ELR (cell line): ENCODE measurements around the gene SORCS2.

Experiments
- DNase-seq: peaks from one replicate; pipeline ENCODE4 v3.0.0-alpha.2; 2015; ENCODE audit warnings: low read depth

The SORCS2 gene

GRCh38 chr4:7653510-7654369 is 461.4 kb downstream of the SORCS2 start:
- no peak for DNase-seq

- no peak for DNase-seq
These were observed 462.5 kb downstream of the SORCS2 start for GRCh38 chr4:7654550-7655445.

GRCh38 chr4:7655511-7656243 is 463.3 kb downstream of the SORCS2 start:
- no peak for DNase-seq

- DNase-seq, result no peak
These were observed 464.0 kb downstream of the SORCS2 start for GRCh38 chr4:7656244-7656800.

- no peak for DNase-seq
These were observed 465.4 kb downstream of the SORCS2 start for GRCh38 chr4:7657545-7658297.

- peak; percentile 74 for DNase-seq
These were observed 466.2 kb downstream of the SORCS2 start for GRCh38 chr4:7658341-7659204.

- no peak for DNase-seq
These were observed 467.3 kb downstream of the SORCS2 start for GRCh38 chr4:7659429-7660175.

- DNase-seq, result no peak
These were observed 468.1 kb downstream of the SORCS2 start for GRCh38 chr4:7660176-7661039.

- DNase-seq, result no peak
These were observed 468.9 kb downstream of the SORCS2 start for GRCh38 chr4:7661066-7661748.

GRCh38 chr4:7661846-7662506 is 469.6 kb downstream of the SORCS2 start:
- no peak for DNase-seq

GRCh38 chr4:7662507-7662846 is 470.1 kb downstream of the SORCS2 start:
- DNase-seq, result no peak

- DNase-seq, result peak; percentile 26
These were observed 470.8 kb downstream of the SORCS2 start for GRCh38 chr4:7663075-7663541.

GRCh38 chr4:7664106-7664505 is 471.8 kb downstream of the SORCS2 start:
- DNase-seq, result no peak

- DNase-seq, result no peak
These were observed 473.0 kb downstream of the SORCS2 start for GRCh38 chr4:7665321-7665720.

- DNase-seq, result no peak
These were observed 473.7 kb downstream of the SORCS2 start for GRCh38 chr4:7666011-7666410.

- DNase-seq, result no peak
These were observed 474.4 kb downstream of the SORCS2 start for GRCh38 chr4:7666744-7667143.

GRCh38 chr4:7668271-7668670 is 475.9 kb downstream of the SORCS2 start:
- DNase-seq, result no peak
